HG02981 (cell line): ENCODE results near the gene AUTS2.

Experiments used
- ATAC-seq: cut with Tn5 transposase; IDR thresholded peaks from one replicate; pipeline ENCODE4 v1.9.1; 2021; ENCODE audit warnings: mild to moderate bottlenecking, moderate library complexity; ENCODE audit not compliant: unreplicated experiment

The AUTS2 gene

GRCh38 chr7:70836279-70836678 lies 1238.0 kb downstream of the AUTS2 start:
- no peak for ATAC-seq

- ATAC-seq, result no peak
Measured at GRCh38 chr7:70836946-70837345, 1238.7 kb downstream of the AUTS2 start.

- ATAC-seq, result no peak
Measured at GRCh38 chr7:70837589-70837988, 1239.3 kb downstream of the AUTS2 start.

GRCh38 chr7:70838292-70838907 lies 1240.1 kb downstream of the AUTS2 start:
- ATAC-seq, result no peak
